GM18870 (cell line): ENCODE measurements around the gene F10.

ENCODE experiments used
- ATAC-seq: cut with Tn5 transposase; IDR thresholded peaks from one replicate; pipeline ENCODE4 v1.9.1; 2021; ENCODE audit warnings: moderate library complexity; ENCODE audit not compliant: unreplicated experiment

F10 gene

DNA sequence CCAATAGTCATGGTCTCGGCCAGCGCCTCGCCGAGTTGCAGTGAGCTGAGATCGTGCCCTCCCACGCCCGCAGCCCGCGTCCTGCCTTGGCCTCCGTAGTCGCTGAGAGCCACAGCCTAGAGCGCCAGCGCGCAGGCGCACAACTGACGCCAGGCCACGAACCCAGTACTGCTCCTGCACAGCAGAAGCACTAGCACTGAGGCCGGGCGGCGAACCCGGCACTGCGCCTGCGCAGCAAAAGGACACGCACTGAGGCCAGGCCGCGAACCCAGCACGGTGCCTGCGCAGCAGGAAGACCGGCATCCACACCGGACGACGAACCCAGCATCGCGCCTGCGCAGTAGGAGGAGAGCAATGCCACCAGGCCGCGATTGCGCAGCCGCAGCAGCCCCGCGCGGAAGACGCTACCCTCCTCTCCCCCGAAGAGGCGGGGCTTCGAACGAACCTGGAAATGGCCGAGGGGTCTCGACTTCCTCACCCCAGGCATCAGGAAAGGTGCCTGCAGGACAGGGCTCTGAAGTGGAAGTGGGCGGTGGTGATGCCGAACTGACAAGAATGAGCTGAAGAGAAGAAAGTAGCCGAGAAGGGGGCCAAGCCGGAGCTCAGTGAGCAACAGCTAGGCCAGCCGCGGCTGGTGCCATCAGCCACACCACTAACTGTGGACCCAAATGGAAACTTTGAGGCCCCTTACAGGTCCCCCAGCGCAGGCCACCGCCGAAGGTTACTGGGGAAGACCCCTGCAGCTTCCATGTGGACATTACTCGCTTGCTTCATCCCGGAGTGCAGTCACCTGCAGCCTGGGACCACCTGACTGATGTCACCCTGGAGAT lies 7.5 kb downstream of the F10 start:
- ATAC-seq: no peak

DNA sequence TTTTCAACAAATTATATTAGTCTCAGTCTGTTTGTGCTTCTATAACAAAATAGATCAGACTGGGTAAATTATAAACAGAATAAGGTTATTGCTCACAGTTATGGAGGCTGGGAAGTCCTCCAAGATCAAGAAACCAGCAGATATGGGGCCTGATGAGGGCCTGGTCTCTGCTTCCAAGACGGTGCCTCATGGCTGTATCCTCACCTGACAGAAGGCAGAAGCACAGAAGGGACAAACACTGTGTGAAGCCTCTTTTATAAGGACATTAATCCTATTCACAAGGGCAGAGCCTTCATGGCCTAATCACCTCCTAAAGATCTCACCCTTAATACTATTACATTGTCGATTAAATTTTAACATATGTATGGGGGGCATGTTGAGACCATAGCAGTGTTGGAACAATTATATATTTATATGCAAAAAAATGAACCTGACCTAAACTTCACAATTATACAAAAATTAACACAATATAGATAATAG lies 12.7 kb downstream of the F10 start:
- ATAC-seq: no peak

DNA sequence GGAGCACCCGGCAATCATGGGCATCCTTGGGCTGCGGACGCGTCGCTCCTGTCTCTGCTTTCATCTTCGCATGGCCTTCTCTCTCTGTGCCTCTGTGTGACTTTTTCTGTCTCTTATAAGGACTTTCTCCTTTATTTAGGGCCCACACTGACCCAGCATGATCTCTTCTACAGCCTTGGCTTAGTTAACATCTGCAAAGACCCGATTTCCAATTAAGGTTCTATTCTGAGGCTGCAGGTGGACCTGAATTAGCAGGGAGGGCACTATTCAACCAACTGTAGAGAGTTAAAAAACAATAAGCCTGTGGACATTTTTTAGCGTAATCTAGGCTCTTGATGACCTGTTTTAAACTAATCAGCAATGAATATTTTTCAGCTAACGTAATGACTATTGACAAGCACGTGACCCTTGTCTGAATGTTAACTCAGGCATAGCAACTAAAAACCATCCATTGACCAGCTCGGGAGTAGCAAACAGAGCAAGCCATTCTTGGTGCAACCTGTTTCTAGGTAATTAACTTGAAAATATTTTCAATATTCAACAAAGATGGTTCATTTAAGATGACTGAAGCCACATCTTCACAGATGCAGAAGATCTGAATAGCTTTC lies 15.2 kb downstream of the F10 start:
- no peak for ATAC-seq

DNA sequence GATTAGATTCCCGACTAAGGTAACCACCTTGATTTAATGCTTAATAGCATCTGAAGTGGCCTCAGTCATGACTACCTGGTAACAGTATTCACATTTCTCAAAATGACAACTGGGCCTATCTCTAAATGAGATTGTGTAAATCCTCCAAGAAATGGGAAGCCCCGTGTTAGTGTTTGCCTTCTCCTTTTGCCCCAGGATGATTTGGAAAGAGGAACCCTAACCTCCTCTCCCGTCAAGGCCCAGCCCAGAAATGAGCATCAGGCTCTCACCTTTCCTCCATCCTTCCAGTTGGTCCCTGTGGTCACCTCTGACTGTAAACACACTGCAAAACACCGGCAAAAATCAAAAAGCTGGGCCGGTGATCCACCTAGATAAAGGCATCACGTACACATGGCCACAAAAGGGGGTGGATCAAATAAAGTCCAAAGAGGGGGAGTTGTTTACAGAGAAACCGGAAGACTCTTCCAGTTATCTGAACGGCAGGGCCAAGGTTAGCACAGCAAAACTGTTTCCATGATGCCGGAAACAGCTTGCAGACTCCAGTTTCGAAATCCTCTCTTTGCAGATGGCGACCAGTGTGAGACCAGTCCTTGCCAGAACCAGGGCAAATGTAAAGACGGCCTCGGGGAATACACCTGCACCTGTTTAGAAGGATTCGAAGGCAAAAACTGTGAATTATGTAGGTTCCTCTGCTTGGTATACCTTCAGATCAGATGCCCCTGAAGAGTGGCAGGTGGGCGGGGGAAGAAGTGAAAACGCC lies 16.4 kb downstream of the F10 start:
- ATAC-seq: no peak

DNA sequence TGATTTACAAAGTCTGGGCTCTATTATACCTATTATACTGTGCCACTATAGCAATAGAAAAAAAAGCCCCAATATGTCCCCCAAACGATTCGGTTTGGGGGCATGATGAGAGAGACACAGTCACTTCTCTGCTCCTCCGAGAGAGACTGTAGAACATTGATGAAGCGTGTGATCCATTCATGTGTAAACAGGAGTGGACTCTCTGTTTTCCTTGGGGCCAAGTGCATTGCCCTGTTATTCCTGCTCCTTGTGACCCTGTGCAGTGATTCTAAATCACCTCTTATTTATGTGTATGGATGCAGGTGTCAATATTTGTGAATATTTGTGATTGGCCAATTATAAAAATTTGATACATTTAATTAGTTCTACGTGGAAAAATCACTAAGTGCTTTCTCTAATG lies 17.0 kb downstream of the F10 start:
- ATAC-seq: no peak

DNA sequence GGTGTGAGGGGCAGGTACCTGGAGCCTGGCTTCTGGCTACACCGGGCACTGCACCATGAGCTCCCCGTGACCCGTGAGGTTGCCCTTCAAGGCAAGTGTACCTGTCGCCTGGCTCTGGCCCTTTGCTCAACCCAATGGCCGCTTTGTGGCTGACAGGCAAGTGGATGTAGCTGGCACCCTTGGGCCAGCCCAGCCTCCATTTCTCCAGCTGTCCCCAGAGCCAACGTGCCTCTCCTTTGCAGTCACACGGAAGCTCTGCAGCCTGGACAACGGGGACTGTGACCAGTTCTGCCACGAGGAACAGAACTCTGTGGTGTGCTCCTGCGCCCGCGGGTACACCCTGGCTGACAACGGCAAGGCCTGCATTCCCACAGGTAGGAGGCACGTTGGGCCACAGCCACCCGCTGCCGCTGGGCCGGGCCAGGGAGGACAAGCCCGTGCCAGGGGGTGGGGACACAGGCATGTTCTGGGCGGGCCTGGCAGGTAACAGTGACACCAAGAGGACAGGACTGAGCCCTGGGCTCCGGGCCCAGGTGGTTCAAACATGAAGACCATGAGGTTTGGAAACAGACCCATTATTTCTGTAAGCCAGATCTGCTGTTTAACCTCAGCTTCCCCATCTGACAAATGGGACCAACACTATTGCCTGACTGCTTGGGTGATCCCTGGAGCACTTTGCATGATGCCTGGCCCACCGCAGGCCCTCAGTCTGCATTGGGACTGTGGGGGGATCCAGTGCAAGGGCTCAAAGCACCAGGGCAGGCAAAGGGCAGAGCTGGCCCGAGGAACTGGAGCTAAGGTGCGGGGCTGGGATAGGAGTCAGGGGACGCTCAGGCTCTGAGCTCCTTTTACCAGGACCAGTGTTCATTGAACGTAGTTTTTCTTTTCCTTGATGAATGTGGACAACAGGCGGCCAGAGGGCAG lies 18.3 kb downstream of the F10 start:
- no peak for ATAC-seq

DNA sequence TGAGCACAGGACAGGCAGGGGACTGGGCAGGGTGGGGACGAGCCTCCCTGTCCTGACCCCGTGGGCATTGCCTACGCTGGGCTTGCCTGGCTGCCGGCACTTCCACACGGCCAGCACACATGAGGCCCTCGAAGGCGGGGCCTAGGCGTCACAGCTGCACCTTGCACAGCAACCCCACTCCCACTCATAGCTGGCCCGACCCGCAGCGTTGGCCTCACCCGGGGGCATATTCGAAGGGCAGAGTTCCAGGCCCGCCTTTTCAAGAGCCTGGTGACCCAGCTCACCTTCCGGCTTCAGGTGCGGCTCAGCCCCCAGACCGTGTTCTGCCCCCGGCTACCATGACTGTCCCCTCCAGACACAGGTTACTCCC lies 19.0 kb downstream of the F10 start:
- no peak for ATAC-seq

DNA sequence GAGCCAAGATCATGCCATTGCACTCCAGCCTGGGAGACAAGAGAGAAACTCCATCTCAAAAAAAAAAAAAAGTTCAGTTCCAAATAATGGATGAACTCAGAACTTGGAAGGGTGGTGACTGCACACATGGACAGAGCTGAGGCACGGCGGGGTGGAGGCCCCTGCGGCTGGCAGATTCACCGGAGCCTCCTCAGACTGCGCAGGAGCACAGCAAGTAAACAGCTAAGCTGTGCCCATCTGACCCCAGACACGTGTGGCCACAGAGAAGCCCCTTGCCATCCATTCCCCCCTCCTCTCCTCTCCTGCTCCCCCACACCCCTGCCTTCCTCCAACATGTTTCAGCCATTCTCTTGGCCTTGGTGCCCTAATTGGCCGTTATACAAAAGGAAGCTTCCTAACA lies 20.3 kb downstream of the F10 start:
- no peak for ATAC-seq

DNA sequence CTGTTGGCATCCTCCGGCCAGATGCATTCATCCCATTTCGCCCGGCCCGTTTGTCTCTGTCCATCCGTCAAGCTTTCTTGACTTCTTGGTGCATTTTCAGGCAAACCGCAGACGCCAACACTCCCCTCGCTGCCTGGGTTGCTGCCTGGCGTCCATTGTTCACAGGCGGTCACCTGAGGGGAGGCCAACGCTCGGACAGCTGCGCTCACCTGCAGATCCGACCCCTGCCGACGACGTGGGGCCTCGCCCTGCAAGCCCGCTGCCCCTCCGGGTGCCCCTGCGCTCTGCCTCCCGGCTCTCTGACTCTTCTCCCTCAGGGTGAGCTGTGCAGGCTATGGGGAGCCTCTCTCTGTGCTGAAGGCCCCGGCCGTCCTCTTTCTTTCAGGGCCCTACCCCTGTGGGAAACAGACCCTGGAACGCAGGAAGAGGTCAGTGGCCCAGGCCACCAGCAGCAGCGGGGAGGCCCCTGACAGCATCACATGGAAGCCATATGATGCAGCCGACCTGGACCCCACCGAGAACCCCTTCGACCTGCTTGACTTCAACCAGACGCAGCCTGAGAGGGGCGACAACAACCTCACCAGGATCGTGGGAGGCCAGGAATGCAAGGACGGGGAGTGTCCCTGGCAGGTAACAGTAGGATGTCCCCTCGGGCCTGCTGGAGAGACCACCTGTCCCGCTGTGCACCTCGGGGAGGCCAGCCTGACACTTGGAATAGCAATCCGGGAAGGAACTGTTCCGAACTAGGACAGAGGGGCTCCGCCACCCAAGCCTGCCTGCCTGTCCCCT lies 21.1 kb downstream of the F10 start:
- no peak for ATAC-seq

DNA sequence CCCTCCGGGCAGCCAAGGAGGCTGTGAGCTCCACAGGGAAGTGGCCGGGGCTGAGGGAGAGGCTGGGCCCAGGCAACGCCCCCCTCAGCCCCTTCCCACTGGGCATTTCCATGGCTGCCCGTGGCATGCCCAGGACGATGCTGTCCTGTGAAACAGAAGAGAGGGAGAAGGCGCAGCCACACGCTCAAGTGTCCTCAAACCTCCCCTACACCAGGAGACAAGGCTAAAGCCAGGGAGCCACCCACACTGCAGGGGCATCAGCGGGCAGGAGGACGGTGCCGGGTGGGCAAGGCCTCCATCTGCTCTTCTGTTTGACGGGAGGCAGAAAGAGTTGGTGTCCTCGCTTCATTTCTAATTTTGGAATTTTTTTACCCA lies 21.6 kb downstream of the F10 start:
- no peak for ATAC-seq

DNA sequence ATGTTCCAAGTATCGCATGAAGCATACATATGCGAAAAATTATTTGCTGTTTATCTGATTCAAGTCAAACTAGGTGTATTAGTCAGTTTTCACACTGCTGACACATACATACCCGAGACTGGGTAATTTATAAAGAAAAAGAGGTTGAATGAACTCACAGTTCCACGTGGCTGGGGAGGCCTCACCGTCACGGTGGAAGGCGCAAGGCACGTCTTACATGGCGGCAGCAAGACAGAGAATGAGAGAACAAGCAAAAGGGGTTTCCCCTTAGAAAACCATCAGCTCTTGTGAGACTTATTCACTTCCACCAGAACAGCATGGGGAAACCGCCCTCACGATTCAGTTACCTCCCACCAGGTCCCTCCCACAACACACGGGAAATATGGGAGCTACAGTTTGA lies 22.9 kb downstream of the F10 start:
- ATAC-seq: no peak

DNA sequence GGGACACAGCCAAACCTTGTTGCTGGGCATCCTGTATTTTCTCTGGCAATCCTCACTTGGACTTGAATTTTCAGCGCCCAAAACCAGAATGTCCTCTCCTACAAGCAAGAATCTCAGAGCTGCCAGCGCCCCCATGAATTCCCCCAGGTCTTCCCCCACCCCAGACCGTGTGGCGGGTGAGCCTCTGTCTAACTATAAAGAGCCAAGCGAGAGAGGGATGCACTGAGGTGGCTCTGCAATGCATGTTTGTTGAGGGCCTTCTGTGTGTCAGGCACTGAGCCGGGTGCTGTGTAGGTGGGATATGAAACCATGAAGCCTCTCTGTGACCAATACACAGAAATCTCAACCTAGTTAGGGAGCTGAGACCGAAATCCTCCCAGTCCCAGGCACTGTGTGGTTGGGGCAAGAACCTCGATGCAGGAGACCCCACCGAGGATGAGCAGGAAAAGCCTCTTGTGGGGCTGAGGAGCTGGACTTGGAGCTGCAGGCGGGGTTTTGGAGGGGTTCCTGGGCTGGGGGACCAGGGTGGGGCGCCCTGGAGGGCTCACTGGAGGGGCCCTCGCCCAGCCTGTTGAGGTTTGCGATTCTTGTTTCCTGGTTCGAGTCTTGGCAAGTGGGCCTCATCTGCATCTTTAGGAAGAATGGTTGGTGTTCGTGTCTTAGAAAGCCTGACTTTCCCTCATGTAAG lies 23.5 kb downstream of the F10 start:
- no peak for ATAC-seq

DNA sequence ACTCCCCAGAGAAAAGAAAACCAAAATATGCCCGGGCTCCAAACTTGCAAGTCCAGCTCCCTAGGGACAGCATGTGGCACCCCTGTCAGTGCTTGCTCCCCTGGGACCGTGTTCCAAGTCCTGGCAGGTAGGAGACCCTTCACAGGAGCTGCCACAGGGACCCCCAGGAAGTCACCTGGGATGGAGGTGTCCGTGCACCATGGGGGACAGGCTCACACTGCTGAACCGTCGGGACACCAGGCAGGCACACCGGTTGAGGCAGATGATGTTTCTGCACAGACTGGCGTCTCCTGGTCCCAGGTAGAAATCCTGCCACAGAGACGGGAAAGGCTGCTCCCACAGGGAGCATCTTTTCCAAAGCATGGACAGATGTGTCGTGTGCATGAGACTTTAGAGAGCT lies 24.2 kb downstream of the F10 start:
- no peak for ATAC-seq

DNA sequence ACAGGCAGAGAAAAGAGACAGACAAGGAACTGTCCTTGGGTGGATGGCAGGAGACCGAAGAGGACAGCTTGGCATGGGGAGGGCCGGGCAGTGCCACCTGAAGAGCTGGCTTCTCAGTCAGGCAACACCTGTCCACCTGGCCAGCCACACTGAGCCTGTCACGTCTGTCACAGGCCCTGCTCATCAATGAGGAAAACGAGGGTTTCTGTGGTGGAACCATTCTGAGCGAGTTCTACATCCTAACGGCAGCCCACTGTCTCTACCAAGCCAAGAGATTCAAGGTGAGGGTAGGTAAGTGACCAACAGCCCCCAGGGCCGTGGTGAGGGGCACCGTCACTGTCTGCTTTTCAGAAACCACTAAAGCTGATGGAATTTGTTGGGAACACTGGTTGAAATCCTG lies 24.6 kb downstream of the F10 start:
- no peak for ATAC-seq

DNA sequence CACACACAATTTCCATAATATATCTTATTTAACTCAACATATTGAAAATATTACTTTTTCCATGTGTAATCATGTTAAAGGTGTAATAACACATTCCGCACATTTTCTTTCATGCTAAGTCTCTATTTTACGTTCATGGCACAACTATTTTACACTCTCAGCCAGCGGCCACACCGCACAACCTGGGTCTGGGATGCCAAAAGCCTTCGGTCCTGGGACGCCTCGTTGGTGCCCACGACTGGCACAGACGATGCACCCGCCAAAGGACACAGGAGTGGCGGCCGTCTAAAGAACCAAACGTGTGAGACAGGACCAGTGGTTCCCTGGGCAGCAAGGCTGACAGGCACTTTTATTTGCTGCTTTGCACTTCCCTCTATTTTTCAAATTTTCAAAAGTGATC lies 25.8 kb downstream of the F10 start:
- no peak for ATAC-seq

DNA sequence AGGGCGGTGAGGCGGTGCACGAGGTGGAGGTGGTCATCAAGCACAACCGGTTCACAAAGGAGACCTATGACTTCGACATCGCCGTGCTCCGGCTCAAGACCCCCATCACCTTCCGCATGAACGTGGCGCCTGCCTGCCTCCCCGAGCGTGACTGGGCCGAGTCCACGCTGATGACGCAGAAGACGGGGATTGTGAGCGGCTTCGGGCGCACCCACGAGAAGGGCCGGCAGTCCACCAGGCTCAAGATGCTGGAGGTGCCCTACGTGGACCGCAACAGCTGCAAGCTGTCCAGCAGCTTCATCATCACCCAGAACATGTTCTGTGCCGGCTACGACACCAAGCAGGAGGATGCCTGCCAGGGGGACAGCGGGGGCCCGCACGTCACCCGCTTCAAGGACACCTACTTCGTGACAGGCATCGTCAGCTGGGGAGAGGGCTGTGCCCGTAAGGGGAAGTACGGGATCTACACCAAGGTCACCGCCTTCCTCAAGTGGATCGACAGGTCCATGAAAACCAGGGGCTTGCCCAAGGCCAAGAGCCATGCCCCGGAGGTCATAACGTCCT lies 26.4 kb downstream of the F10 start:
- ATAC-seq: no peak

DNA sequence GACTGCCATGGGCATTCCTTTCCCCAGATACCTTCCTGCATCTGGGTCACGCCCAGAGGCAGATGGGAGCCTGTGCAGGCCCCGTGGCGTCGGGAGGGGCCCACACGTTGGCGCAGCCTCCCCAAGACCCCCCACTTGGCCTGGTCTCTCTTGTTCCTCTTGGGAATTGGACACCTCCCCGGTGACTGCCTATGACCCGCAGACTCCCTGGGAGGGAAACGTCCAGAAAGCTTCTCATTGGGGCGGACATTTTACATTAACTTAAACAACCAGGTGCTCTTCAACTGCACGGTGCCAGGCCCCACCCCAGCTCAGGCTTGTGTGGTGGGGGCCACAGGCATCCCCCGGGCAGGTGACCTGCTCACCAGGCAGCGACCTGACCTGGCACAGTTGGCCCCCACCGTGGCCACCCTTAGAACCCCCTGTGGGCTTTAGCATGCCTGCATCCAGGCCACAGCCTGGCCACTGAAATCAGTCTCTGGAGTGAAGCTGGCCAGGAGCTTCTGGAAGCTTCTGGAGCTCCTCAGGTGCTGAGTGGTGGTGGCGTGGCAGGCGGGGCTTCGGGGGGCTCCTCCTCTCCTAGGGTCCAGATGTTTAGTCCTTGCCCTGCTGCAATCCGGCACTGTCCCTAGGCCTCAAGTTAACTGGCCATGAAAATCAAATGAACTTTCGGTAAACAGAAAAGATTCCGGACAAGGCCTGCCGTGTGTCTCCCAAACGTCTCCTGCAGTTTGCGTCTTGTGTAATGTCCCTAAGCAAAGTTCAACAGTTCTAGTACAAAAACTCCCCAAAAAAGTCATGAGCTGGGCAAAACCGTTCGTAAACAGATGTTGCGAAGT lies 27.3 kb downstream of the F10 start:
- no peak for ATAC-seq
